GM23338 (cell line): ENCODE measurements around the gene TBX22.

Source experiments
- CTCF ChIP-seq, 2 experiments: fragments of 200-600 bp in 1 of 2; sonication (generic) in 1 of 2; conservative IDR thresholded peaks; 2 replicates each; pipeline versions ENCODE4 v1.5.1 to v1.6.1; 2016 to 2017; ENCODE audit warnings: antibody characterized with exemption in 2 of 2, low read depth in 2 of 2, mild to moderate bottlenecking in 2 of 2, moderate library complexity in 1 of 2
- EZH2 ChIP-seq: fragments of 200-600 bp; sonication (generic); IDR thresholded peaks from one replicate; pipeline ENCODE4 v1.8.0; 2017; ENCODE audit warnings: antibody characterized with exemption, mild to moderate bottlenecking, low read depth; ENCODE audit not compliant: unreplicated experiment
- JUNB ChIP-seq: IDR thresholded peaks from one replicate; pipeline ENCODE4 v1.6.1; 2016; ENCODE audit warnings: antibody characterized with exemption; ENCODE audit not compliant: unreplicated experiment
- POLR2AphosphoS5 ChIP-seq: IDR thresholded peaks from 2 replicates; pipeline ENCODE4 v1.6.1; 2016; ENCODE audit warnings: antibody characterized with exemption, low read depth
- REST ChIP-seq: IDR thresholded peaks from one replicate; pipeline ENCODE4 v1.6.1; 2018; ENCODE audit warnings: antibody characterized with exemption; ENCODE audit not compliant: unreplicated experiment

GRCh38 chrX:80016182-80016581 is 1.6 kb downstream of the TBX22 start:
- TF ChIP-seq JUNB (no peak), REST (no peak), POLR2AphosphoS5 (no peak), CTCF (conservative IDR thresholded peaks at IDR 0.05; ENCODE audit: low read depth in 2 of 2) (no peak), EZH2 (no peak)
